WI38 (cell line): Measurements from ENCODE around the gene TMEM269.

Experiments
- H3K4me3 ChIP-seq: 2 replicates; pipeline ENCODE4 v1.5.1; 2011; ENCODE audit warnings: low read depth, mild to moderate bottlenecking, control low read depth, low read length
- CTCF ChIP-seq: IDR thresholded peaks from 2 replicates; pipeline ENCODE4 v1.5.1; 2012; ENCODE audit warnings: low read depth, mild to moderate bottlenecking, control low read depth, low read length

The TMEM269 gene

GRCh38 chr1:42737986-42738677 is 46.7 kb upstream of the TMEM269 start:
- TF ChIP-seq CTCF: no peak

GRCh38 chr1:42738678-42739226 is 46.0 kb upstream of the TMEM269 start:
- H3K4me3 ChIP-seq: no peak overlapping the region
- TF ChIP-seq CTCF: no peak

More at GRCh38 chr1:42737986-42738677, 46.7 kb upstream of the TMEM269 start:
- H3K4me3 ChIP-seq: no peak overlapping the region

GRCh38 chr1:42739753-42740700 is 44.8 kb upstream of the TMEM269 start, which contains the start of gene CLDN19:
Gene CLDN19, minus strand, starts transcription at chr1:42740236. Its CDS starts 173 bp downstream, at chr1:42740063.
- no peak for TF ChIP-seq CTCF
- H3K4me3 ChIP-seq: no peak within 1 kb of the TSS

GRCh38 chr1:42740851-42741580 is 43.8 kb upstream of the TMEM269 start:
- H3K4me3 ChIP-seq: no peak overlapping the region
- TF ChIP-seq CTCF: no peak

- no peak overlapping the region for H3K4me3 ChIP-seq
- TF ChIP-seq CTCF: no peak
Observed at GRCh38 chr1:42741706-42742105, 43.1 kb upstream of the TMEM269 start.

GRCh38 chr1:42742141-42742540 is 42.6 kb upstream of the TMEM269 start:
- no peak for TF ChIP-seq CTCF
- H3K4me3 ChIP-seq: no peak overlapping the region
